HEK293T (cell line): ENCODE measurements around the gene HOXD9.

ENCODE experiments used
- ELF4 ChIP-seq: fragments of 450-650 bp; IDR thresholded peaks from 2 replicates; pipeline ENCODE4 v1.6.1; 2017; ENCODE audit warnings: antibody characterized with exemption
- FOXK2 ChIP-seq: fragments of 450-650 bp; IDR thresholded peaks from 2 replicates; pipeline ENCODE4 v1.6.1; 2016; ENCODE audit warnings: mild to moderate bottlenecking
- SP1 ChIP-seq: fragments of 450-650 bp; IDR thresholded peaks from 2 replicates; pipeline ENCODE4 v1.6.1; 2017
- SUZ12 ChIP-seq: fragments of 450-650 bp; IDR thresholded peaks from 2 replicates; pipeline ENCODE4 v1.6.1; 2016; ENCODE audit warnings: mild to moderate bottlenecking
- TARDBP ChIP-seq: fragments of 450-650 bp; IDR thresholded peaks from 2 replicates; pipeline ENCODE4 v1.6.1; 2016
- TF ChIP-seq, protein P1 (sequence below): fragments of 450-650 bp; IDR thresholded peaks from 2 replicates; pipeline ENCODE4 v1.6.1; 2016

DNA sequence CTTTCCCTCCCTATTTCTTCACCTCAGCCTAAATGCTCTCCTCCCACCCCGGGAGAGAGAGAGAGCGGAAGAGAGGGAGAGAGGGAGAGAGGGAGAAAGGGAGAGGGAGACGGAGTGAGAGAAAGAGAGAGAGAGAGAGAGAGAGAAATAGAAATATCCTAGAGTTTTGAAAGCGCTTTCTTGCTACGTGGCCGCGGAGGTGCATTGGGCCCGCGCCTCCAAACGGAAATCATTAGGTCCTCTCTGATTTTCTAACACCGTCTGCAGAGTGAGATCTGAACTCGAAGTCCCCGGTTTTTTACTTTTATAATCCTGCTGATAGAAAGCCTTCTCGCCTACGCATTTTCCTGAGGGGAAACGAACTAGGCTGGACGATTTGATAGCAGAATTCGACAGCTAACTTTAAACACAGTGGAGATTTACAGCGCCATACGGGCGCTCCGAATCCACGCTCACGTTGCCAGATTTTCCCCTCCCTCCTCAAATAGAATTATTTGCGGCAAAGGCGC, 37.9 kb upstream of the HOXD9 start:
- TF ChIP-seq SP1: no peak
- TF ChIP-seq, protein P1, sequence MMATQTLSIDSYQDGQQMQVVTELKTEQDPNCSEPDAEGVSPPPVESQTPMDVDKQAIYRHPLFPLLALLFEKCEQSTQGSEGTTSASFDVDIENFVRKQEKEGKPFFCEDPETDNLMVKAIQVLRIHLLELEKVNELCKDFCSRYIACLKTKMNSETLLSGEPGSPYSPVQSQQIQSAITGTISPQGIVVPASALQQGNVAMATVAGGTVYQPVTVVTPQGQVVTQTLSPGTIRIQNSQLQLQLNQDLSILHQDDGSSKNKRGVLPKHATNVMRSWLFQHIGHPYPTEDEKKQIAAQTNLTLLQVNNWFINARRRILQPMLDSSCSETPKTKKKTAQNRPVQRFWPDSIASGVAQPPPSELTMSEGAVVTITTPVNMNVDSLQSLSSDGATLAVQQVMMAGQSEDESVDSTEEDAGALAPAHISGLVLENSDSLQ: no peak
- TF ChIP-seq ELF4: no peak
- TF ChIP-seq SUZ12: no peak
- no peak for TF ChIP-seq FOXK2
- TF ChIP-seq TARDBP: no peak
